GM19468 (cell line): ENCODE results near the gene COA3.

Experiments used
- ATAC-seq: cut with Tn5 transposase; IDR thresholded peaks from one replicate; pipeline ENCODE4 v1.9.1; 2021; ENCODE audit warnings: mild to moderate bottlenecking, moderate library complexity, moderate number of reproducible peaks; ENCODE audit not compliant: unreplicated experiment; ENCODE audit errors: extremely low read depth

Gene COA3

DNA sequence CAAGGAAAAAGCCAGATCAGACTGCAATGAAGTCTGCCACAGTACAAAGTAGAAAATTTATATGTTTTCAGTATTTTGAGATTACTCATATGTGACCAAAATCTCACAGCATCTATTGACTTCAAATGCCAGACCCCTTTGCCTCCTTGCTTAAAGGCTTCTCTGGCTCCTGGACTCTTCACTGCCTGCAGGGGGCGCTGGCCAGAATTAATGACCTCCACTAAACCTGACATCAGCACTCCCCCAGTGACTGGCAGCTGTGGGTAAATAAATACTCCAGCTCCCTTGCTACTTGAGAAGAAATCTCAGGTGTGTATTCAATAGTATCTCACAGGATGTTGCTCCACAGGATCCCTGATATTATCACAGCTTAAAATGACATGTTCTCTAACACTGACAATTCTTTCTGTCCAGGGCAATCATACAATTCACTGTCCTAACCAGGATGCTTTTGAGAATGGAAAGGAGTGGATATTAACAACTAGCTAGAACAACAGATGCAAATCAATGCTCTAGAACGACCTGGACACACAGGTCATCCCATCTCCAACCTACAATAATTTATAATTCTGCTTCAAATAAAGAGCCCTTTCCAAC lies 21.5 kb upstream of the COA3 start:
- ATAC-seq, result no peak

DNA sequence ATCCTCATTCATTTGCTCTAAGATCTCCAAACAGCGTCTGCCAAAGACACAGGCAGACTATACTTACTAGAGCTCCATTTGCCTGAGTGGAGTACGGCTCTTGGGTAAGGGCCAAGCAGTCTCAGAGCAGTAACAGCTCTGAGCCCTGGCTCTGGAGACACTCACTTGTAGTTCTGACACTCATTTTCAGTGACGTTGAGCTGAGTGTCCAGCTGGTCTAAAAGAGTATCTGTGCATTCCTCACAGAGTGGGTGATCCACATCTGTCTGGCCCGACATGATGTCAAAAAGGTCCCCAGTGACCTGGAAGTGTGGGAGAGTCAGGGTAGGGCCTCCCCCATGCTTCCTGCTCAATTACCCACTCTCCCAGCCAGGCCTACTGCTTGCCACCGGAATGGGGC lies 19.9 kb upstream of the COA3 start:
- ATAC-seq, result no peak

- ATAC-seq, result no peak
Measured at GRCh38 chr17:42817866-42818265, 19.4 kb upstream of the COA3 start.

- ATAC-seq, result no peak
Measured at GRCh38 chr17:42814633-42815399, 16.3 kb upstream of the COA3 start.

GRCh38 chr17:42809250-42809649 lies 10.7 kb upstream of the COA3 start:
- no peak for ATAC-seq

GRCh38 chr17:42806249-42806648 lies 7.7 kb upstream of the COA3 start:
- no peak for ATAC-seq

- no peak for ATAC-seq
Measured at GRCh38 chr17:42804918-42805367, 6.4 kb upstream of the COA3 start.

DNA sequence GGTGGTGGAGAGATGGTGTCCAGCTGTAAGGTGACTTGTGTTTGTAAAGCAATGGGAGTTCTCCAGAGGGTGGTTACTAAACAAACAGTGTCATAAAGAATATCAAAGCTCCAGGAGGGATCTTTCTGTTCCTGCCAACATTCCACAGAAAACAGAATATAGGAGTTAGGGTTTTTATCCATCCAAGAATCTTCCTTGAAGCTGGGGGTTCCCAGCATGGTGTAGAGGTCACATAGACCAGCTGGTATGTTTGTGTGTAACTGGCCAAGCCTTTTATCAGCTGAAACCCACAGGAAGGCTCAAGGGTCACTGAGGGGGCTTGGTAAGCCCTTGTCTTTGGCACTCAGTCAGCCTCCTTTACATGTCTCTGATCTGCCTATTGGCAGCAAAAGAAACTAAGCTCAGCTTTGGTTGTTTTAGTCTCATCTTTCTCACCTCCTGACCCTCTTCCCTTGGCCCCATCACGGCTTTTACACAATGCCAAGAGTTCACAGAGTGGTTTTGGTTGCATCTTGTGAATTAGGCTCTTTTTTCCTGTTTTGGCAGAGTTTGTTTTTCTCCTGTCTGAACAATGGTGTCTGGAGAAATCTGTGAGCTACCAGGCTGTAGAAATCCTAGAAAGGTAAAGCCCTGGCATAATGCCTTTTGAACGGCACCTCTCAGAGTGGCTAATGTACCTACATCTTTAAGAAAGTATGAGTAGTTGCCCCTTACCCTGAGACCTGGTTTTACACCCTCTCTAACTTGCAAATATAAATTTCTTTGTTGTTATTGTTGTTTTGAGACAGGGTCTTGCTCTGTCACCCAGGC lies 4.8 kb upstream of the COA3 start:
- no peak for ATAC-seq

- ATAC-seq, result no peak
Measured at GRCh38 chr17:42798011-42798382, 507 bp downstream of the COA3 start.

- ATAC-seq, result no peak
Measured at GRCh38 chr17:42797067-42798007, 1.2 kb downstream of the COA3 start.

DNA sequence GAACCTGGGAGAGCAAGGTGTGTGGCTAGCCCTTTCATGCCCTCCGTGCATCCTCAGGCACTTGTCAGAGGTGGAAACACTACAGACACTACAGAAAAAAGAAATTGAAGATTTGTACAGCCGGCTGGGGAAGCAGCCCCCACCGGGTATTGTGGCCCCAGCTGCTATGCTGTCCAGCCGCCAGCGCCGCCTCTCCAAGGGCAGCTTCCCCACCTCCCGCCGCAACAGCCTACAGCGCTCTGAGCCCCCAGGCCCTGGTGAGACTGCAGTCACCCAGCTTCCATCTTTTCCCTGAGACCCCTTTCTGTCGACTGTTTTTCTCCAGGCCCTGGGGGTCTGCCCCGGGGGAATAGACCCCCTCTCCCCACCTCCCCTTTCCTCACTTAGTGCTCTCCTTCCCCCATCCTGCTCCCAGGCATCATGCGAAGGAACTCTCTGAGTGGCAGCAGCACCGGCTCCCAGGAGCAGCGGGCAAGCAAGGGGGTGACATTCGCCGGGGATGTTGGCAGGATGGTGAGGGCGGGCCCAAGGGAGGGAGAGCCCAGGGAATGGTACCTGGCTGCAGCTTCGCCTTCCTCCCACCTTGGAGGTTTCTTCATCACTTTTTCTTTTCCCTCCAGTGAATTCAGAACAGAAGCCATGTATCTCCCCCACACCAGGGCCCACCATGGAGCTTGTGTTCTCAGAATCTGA lies 2.3 kb downstream of the COA3 start:
- no peak for ATAC-seq

GRCh38 chr17:42795465-42795864 lies 3.0 kb downstream of the COA3 start:
- no peak for ATAC-seq

DNA sequence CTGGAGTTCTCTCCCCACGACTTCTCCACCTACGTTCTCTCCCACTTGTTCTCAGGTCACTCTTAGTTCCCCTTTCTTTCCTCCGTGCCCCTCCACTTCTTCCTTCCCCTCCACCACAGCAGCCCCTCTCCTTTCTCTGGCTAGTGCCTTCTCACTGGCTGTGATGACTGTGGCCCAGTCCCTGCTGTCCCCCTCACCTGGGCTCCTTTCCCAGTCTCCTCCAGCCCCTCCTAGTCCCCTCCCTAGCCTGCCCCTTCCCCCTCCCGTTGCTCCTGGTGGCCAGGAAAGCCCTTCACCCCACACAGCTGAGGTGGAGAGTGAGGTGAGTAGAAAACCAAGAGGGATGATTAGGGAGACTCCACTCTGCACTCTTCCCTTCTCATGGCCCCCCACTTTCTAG lies 3.4 kb downstream of the COA3 start:
- ATAC-seq, result no peak

GRCh38 chr17:42792545-42792944 lies 6.0 kb downstream of the COA3 start:
- no peak for ATAC-seq

GRCh38 chr17:42791948-42792347 lies 6.6 kb downstream of the COA3 start:
- no peak for ATAC-seq

GRCh38 chr17:42787266-42787665 lies 11.2 kb downstream of the COA3 start:
- no peak for ATAC-seq

- no peak for ATAC-seq
Measured at GRCh38 chr17:42784811-42785592, 13.5 kb downstream of the COA3 start.

DNA sequence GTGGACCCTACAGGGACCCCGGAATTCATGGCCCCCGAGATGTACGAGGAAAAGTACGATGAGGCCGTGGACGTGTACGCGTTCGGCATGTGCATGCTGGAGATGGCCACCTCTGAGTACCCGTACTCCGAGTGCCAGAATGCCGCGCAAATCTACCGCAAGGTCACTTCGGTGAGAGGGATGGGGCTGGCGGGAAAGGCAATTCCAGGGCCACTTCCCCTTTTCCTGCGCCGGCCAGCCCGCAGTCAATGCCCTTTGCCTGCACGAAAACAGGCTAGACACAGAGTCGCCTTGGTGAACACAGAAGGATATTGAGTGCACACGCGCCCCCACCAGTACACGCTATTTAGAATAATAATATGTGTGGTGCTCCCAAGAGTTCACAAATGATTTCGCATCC lies 14.1 kb downstream of the COA3 start:
- ATAC-seq, result no peak

GRCh38 chr17:42783791-42784138 lies 14.7 kb downstream of the COA3 start:
- no peak for ATAC-seq
